Esophagus muscularis mucosa (tissue), 4 donors: ENCODE data around the gene TRMT44. TPM values are rescaled to one million over a fixed set of nuclear protein-coding genes. Genes with fewer than 3 reads are reported as not detected.

Experiments used
- DNase-seq: peaks from one replicate; pipeline ENCODE4 v3.0.0-alpha.2; 2017; ENCODE audit errors: extremely low spot score
- H3K27ac ChIP-seq, 4 donors: fragments of 200-600 bp; sonication (generic); replicated peaks in 1 of 4; 1 replicate in 3 of 4; 2 replicates in 1 of 4; pipeline ENCODE4 v1.5.1; 2016 to 2019; ENCODE audit warnings: mild to moderate bottlenecking in 1 of 4
- H3K27me3 ChIP-seq, 4 donors: fragments of 200-600 bp; sonication (generic); one replicate each; pipeline versions ENCODE4 v1.5.1 to v1.6.0; 2016 to 2019
- H3K36me3 ChIP-seq, 4 donors: fragments of 200-600 bp; sonication (generic); one replicate each; pipeline ENCODE4 v1.5.1; 2016 to 2019
- H3K4me1 ChIP-seq, 4 donors: fragments of 200-600 bp; sonication (generic); one replicate each; pipeline ENCODE4 v1.5.1; 2016 to 2019
- H3K4me3 ChIP-seq, 4 donors: fragments of 200-600 bp; sonication (generic); 1 replicate in 2 of 4; 2 replicates in 2 of 4; pipeline ENCODE4 v1.5.1; 2016 to 2019; ENCODE audit warnings: mild to moderate bottlenecking in 4 of 4, moderate library complexity in 1 of 4
- H3K9me3 ChIP-seq, 4 donors: fragments of 200-600 bp; sonication (generic); 1 replicate in 3 of 4; 2 replicates in 1 of 4; pipeline ENCODE4 v1.5.1; 2016 to 2019
- CTCF ChIP-seq, 3 experiments: fragments of 200-600 bp in 2 of 3; fragments of 450-650 bp in 1 of 3; sonication (generic) in 2 of 3; IDR thresholded peaks; one replicate each; pipeline ENCODE4 v1.5.1; 2017 to 2019; ENCODE audit warnings: antibody characterized with exemption in 3 of 3, mild to moderate bottlenecking in 2 of 3, moderate library complexity in 1 of 3
- EP300 ChIP-seq: sonication (generic); formaldehyde crosslinking; IDR thresholded peaks from one replicate; pipeline ENCODE4 v1.6.1; 2017; ENCODE audit warnings: antibody characterized with exemption
- POLR2A ChIP-seq: fragments of 450-650 bp; IDR thresholded peaks from one replicate; pipeline ENCODE4 v1.6.1; 2017; ENCODE audit warnings: antibody characterized with exemption, moderate library complexity, mild to moderate bottlenecking, low read depth
- POLR2AphosphoS5 ChIP-seq, 2 donors: sonication (generic); formaldehyde crosslinking; IDR thresholded peaks; one replicate each; pipeline ENCODE4 v1.6.1; 2017; ENCODE audit warnings: antibody characterized with exemption in 2 of 2
- WGBS: methylation state at CpG from one replicate; pipeline ENCODE4 v1.1.5; 2018; 5-methylcytosine and 5-hydroxymethylcytosine counted together
- intact Hi-C: fragments of 100-400 bp; cut with DNase I; formaldehyde crosslinking; loops from one replicate; pipeline ENCODE4 v1.15.1; 2023
- total RNA-seq, 4 donors: library from RNA; depleted of rRNA; stranded (reverse); fragments of >200 nt; gene quantifications; one replicate each; pipeline versions ENCODE4 v1.1.0 to v1.2.1, GENCODE V29; 2016

The TRMT44 gene
- total RNA-seq, 4 donors from 2014 or later: 14.6 to 21.6 (median 19.4) TPM

- Histone ChIP-seq H3K27me3 (no peaks in the 10 kb centered on the region), H3K4me1 (peaks cover 17 to 46% (median 43%) of the 10 kb centered on the region in 4 donors), H3K4me3 (no peak overlapping the region), H3K9me3 (no peaks in the 10 kb centered on the region), H3K36me3 (peaks cover 33 to 84% (median 82%) of the 10 kb centered on the region in 4 donors), H3K27ac (peak overlapping the region in 1 of 4 donors; percentile 13)
- DNase-seq: no peak
- intact Hi-C loops: loop anchor here (10.0 kb wide), 1 partner anchor 233 kb away; no protein-coding TSS in a partner anchor
- TF ChIP-seq EP300 (no peak), POLR2AphosphoS5 (IDR thresholded peaks at IDR 0.05) (no peak), CTCF (IDR thresholded peaks at IDR 0.05) (no peak), POLR2A (no peak)
- 92% methylated on average over 9 of the region's 9 CpGs for WGBS
Observed at GRCh38 chr4:8407756-8408155, 32.8 kb upstream of the TRMT44 start.

- TF ChIP-seq CTCF (IDR thresholded peaks at IDR 0.05) (no peak), POLR2AphosphoS5 (IDR thresholded peaks at IDR 0.05) (no peak), POLR2A (no peak), EP300 (no peak)
- Histone ChIP-seq H3K9me3 (no peaks in the 10 kb centered on the region), H3K36me3 (peaks cover 37 to 91% (median 89%) of the 10 kb centered on the region in 4 donors), H3K4me1 (peaks cover 10 to 35% (median 31%) of the 10 kb centered on the region in 4 donors), H3K4me3 (no peak overlapping the region), H3K27ac (peak overlapping the region in 2 of 4 donors; percentile 18 to 20), H3K27me3 (no peaks in the 10 kb centered on the region)
- intact Hi-C loops: loop anchor here (10.0 kb wide), 1 partner anchor 235 kb away; no protein-coding TSS in a partner anchor
- WGBS: 63% methylated on average over 11 of the region's 17 CpGs
- no peak for DNase-seq
Observed at GRCh38 chr4:8409264-8410065, 31.1 kb upstream of the TRMT44 start.

- Histone ChIP-seq H3K4me1 (peaks cover 6 to 31% (median 29%) of the 10 kb centered on the region in 4 donors), H3K4me3 (no peak overlapping the region), H3K27ac (peak overlapping the region in 3 of 4 donors; percentile 18 to 38 (median 31)), H3K9me3 (no peaks in the 10 kb centered on the region), H3K27me3 (no peaks in the 10 kb centered on the region), H3K36me3 (peaks cover 39 to 91% (median 89%) of the 10 kb centered on the region in 4 donors)
- DNase-seq: no peak
- 63% methylated on average over 7 of the region's 9 CpGs for WGBS
- intact Hi-C loops: no loop called here
- TF ChIP-seq POLR2AphosphoS5 (IDR thresholded peaks at IDR 0.05) (no peak), POLR2A (no peak), CTCF (IDR thresholded peaks at IDR 0.05) (no peak), EP300 (no peak)
Observed at GRCh38 chr4:8410066-8410625, 30.4 kb upstream of the TRMT44 start.

- intact Hi-C loops: no loop called here
- Histone ChIP-seq H3K36me3 (peaks cover 39 to 91% (median 89%) of the 10 kb centered on the region in 4 donors), H3K4me3 (no peak overlapping the region), H3K27me3 (no peaks in the 10 kb centered on the region), H3K4me1 (peaks cover 0 to 26% (median 23%) of the 10 kb centered on the region in 4 donors), H3K27ac (peak overlapping the region; percentile 16 to 38 (median 32)), H3K9me3 (no peaks in the 10 kb centered on the region)
- 67% methylated on average over 26 of the region's 26 CpGs for WGBS
- no peak for DNase-seq
- TF ChIP-seq POLR2A (no peak), CTCF (IDR thresholded peaks at IDR 0.05) (peak in 2 of 3 experiments; percentile 30 to 41), POLR2AphosphoS5 (IDR thresholded peaks at IDR 0.05) (peak in 1 of 2 donors; percentile 12), EP300 (no peak)
Observed at GRCh38 chr4:8410641-8411271, 29.8 kb upstream of the TRMT44 start.
